ENCODE data around the gene EXPH5. TPM values are rescaled to one million over a fixed set of nuclear protein-coding genes. Genes with fewer than 3 reads are reported as not detected.

The EXPH5 gene
- total and polyA plus RNA-seq, 2 of the 8 experiments (the other 6 are each of a cell fraction or from before 2014, with no cell fraction given): 1.1 to 11.5 TPM

DNA sequence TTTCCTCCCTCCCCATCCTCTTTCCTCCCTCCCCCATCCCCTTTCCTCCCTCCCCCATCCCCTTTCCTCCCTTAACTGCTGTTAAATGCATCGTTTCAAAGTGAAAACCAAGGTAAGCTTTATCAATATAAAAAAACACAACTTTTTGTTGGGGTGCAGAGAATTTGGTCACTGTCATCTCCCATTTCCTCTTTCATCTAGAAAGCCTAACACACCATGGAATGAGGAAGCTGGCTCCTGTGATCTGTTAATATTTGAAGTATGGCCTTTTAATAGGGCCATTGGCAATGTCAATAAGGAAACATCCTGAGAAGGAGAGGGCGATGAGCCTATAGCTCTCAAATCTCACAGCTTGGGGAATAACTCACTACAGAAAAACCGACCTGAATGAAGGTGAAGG, 7.0 kb downstream of the EXPH5 start:
- CTCF ChIA-PET (ENCODE audit: partially characterized antibody): no interaction called here
- no peak for FAIRE-seq
- H3K56ac ChIP-seq (replicated peaks; ENCODE audit: insufficient read length, low read depth, low read length): no peak overlapping the region

More for the DNA sequence above, 7.0 kb downstream of the EXPH5 start:
- Histone ChIP-seq H2BK5ac (ENCODE audit: low read depth, low read length) (no peak overlapping the region), H3K4me1 (replicated peaks in 1 of 4; ENCODE audit: control insufficient read depth in 3 of 4, insufficient read depth in 4 of 4, low read length in 3 of 4) (no peaks in the 10 kb centered on the region; a peak in 1 of 7 replicates), H2BK120ac (replicated peaks; ENCODE audit: low read depth, low read length) (no peak overlapping the region), H3K79me2 (ENCODE audit: control insufficient read depth in 1 of 2, insufficient read depth in 2 of 2, low read length in 2 of 2) (peaks cover 0 to 1% of the 10 kb centered on the region in 2 experiments; a peak in 1 of 4 replicates), H4K91ac (replicated peaks; ENCODE audit: insufficient read length, low read length) (no peak overlapping the region), H4K5ac (ENCODE audit: insufficient read length, low read depth, low read length) (no peak overlapping the region), H2AK5ac (ENCODE audit: low read depth, low read length) (no peak overlapping the region), H4K20me1 (replicated peaks in 1 of 2; ENCODE audit: control insufficient read depth in 1 of 2, insufficient read depth in 2 of 2, low read length in 2 of 2) (no peaks in the 10 kb centered on the region), H3K4me2 (ENCODE audit: insufficient read depth in 1 of 2, low read depth in 2 of 2, low read length in 2 of 2) (no peak overlapping the region), H3K23me2 (ENCODE audit: low read depth, low read length) (no peaks in the 10 kb centered on the region), H3K4ac (replicated peaks; ENCODE audit: insufficient read length, low read depth, low read length) (no peak overlapping the region), H3K23ac (ENCODE audit: insufficient read length) (no peak overlapping the region), H4K8ac (ENCODE audit: extremely low read depth, insufficient read depth, low read length) (no peak overlapping the region), H3K18ac (ENCODE audit: extremely low read depth, low read length) (no peak overlapping the region), H3K9ac (replicated peaks in 1 of 4; ENCODE audit: extremely low read depth in 1 of 4, low read depth in 3 of 4, low read length in 3 of 4) (no peak overlapping the region), H3K27ac (ENCODE audit: low read depth, low read length) (no peak overlapping the region), H2BK15ac (ENCODE audit: low read length) (no peak overlapping the region), H3K9me3 (ENCODE audit: insufficient read depth in 2 of 2, low read depth in 1 of 2, low read length in 1 of 2) (no peaks in the 10 kb centered on the region), H2BK12ac (ENCODE audit: low read depth, low read length) (no peak overlapping the region), H3K79me1 (ENCODE audit: low read depth, low read length) (no peaks in the 10 kb centered on the region), H3K14ac (ENCODE audit: insufficient read length) (no peak overlapping the region), H3K36me3 (ENCODE audit: control insufficient read depth in 2 of 4, insufficient read depth in 4 of 4, low read length in 3 of 4) (no peaks in the 10 kb centered on the region), H3K4me3 (ENCODE audit: extremely low read depth in 1 of 4, insufficient read depth in 2 of 4, low read depth in 3 of 4, low read length in 4 of 4) (no peak overlapping the region), H2BK20ac (ENCODE audit: low read length) (no peak overlapping the region), H2AFZ (ENCODE audit: low read length) (no peak overlapping the region), H3K27me3 (replicated peaks in 1 of 4; ENCODE audit: control insufficient read depth in 3 of 4, extremely low read depth in 1 of 4, insufficient read depth in 3 of 4, low read length in 3 of 4) (no peaks in the 10 kb centered on the region; a peak in 1 of 7 replicates)
- POLR2A ChIA-PET (ENCODE audit: partially characterized antibody): no interaction called here
- 83% methylated on average over 3 of the region's 3 CpGs; no CpG with 5 or more reads in 1 of the 2 experiments for WGBS, 2 experiments (ENCODE audit: extremely low coverage in 1 of 2, insufficient coverage in 1 of 2, insufficient read length in 1 of 2, insufficient replicate concordance in 2 of 2, low coverage in 1 of 2, low lambda C conversion rate in 2 of 2, missing lambda C conversion rate in 1 of 2)
- DNase-seq (ENCODE audit: low read depth in 1 of 2, low spot score in 2 of 2): no peak
